ENCODE results near the gene SSX2IP.

SSX2IP gene

GRCh38 chr1:84721152-84721551, 30.9 kb upstream of the SSX2IP start:
- Histone ChIP-seq H3K4me2 (peak overlapping the region; percentile 35), H2AFZ (ENCODE audit: low read depth) (no peak overlapping the region), H3K4me3 (IDR thresholded peaks at IDR 0.05; ENCODE audit: insufficient read depth, low read depth, low read length) (no peak overlapping the region), H3K27ac (peak overlapping the region; percentile 77), H4K20me1 (ENCODE audit: insufficient read depth) (no peaks in the 10 kb centered on the region), H3K9ac (no peak overlapping the region; the same call in 1 of the 2 replicates), H3K79me2 (ENCODE audit: insufficient read depth, low read depth) (no peaks in the 10 kb centered on the region), H3K4me1 (ENCODE audit: low read depth, poor library complexity, severe bottlenecking) (peaks cover 46% of the 10 kb centered on the region), H3K27me3 (ENCODE audit: insufficient read depth, low read depth) (no peaks in the 10 kb centered on the region), H3K36me3 (ENCODE audit: insufficient read depth) (no peaks in the 10 kb centered on the region)
- TF ChIP-seq, protein P1, sequence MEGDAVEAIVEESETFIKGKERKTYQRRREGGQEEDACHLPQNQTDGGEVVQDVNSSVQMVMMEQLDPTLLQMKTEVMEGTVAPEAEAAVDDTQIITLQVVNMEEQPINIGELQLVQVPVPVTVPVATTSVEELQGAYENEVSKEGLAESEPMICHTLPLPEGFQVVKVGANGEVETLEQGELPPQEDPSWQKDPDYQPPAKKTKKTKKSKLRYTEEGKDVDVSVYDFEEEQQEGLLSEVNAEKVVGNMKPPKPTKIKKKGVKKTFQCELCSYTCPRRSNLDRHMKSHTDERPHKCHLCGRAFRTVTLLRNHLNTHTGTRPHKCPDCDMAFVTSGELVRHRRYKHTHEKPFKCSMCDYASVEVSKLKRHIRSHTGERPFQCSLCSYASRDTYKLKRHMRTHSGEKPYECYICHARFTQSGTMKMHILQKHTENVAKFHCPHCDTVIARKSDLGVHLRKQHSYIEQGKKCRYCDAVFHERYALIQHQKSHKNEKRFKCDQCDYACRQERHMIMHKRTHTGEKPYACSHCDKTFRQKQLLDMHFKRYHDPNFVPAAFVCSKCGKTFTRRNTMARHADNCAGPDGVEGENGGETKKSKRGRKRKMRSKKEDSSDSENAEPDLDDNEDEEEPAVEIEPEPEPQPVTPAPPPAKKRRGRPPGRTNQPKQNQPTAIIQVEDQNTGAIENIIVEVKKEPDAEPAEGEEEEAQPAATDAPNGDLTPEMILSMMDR (conservative IDR thresholded peaks at IDR 0.05; ENCODE audit: low read depth, low read length): no peak

DNA sequence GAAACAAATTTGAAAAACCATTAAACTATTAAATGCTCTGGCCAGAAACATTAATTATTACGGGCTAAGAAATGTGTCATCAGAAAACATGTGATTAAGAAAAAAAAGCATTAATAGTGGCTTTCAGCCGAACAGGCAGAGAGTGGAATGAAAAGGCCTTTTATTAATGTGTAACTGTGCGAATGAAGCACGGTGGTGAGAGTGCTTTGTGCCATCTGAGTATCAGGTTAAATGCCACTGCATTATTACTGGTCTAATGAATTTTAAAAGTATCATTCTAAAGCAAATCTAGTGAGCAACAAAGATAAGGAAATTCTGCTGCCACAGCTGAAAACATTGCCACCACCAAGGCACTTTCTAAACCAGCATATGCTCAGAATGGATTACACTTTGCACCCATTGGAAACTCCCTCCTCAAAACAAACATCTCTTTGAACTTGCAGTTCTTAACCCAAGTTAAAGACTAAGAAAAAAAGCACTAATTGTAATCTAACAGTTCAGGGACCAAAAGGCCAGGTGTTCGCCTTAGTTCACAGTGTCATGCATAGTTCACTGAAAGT, 30.0 kb upstream of the SSX2IP start:
- Histone ChIP-seq H3K79me2 (ENCODE audit: insufficient read depth, low read depth) (no peaks in the 10 kb centered on the region), H3K4me3 (IDR thresholded peaks at IDR 0.05; ENCODE audit: insufficient read depth, low read depth, low read length) (no peak overlapping the region), H3K4me2 (peak overlapping the region; percentile 35), H3K4me1 (ENCODE audit: low read depth, poor library complexity, severe bottlenecking) (peaks cover 54% of the 10 kb centered on the region), H3K36me3 (ENCODE audit: insufficient read depth) (no peaks in the 10 kb centered on the region), H2AFZ (ENCODE audit: low read depth) (0 out of 2 replicates have a peak overlapping the region, but pooled peaks have one; percentile 14), H3K9ac (peak overlapping the region; percentile 22; the same call in 1 of the 2 replicates), H3K27me3 (ENCODE audit: insufficient read depth, low read depth) (no peaks in the 10 kb centered on the region), H4K20me1 (ENCODE audit: insufficient read depth) (no peaks in the 10 kb centered on the region), H3K27ac (peak overlapping the region; percentile 77)
- TF ChIP-seq, protein P1 (conservative IDR thresholded peaks at IDR 0.05; ENCODE audit: low read depth, low read length): no peak

- Histone ChIP-seq H3K4me1 (ENCODE audit: low read depth, poor library complexity, severe bottlenecking) (peaks cover 60% of the 10 kb centered on the region), H3K9ac (peak overlapping the region; percentile 22; the same call in 1 of the 2 replicates), H3K36me3 (ENCODE audit: insufficient read depth) (no peaks in the 10 kb centered on the region), H3K79me2 (ENCODE audit: insufficient read depth, low read depth) (no peaks in the 10 kb centered on the region), H3K27ac (peak overlapping the region; percentile 77), H3K4me2 (peak overlapping the region; percentile 35), H2AFZ (ENCODE audit: low read depth) (peak overlapping the region; percentile 14; the same call in 1 of the 2 replicates), H3K27me3 (ENCODE audit: insufficient read depth, low read depth) (no peaks in the 10 kb centered on the region), H3K4me3 (IDR thresholded peaks at IDR 0.05; ENCODE audit: insufficient read depth, low read depth, low read length) (no peak overlapping the region), H4K20me1 (ENCODE audit: insufficient read depth) (no peaks in the 10 kb centered on the region)
- TF ChIP-seq, protein P1 (conservative IDR thresholded peaks at IDR 0.05; ENCODE audit: low read depth, low read length): no peak
Observed at GRCh38 chr1:84719543-84720217, 29.4 kb upstream of the SSX2IP start.

DNA sequence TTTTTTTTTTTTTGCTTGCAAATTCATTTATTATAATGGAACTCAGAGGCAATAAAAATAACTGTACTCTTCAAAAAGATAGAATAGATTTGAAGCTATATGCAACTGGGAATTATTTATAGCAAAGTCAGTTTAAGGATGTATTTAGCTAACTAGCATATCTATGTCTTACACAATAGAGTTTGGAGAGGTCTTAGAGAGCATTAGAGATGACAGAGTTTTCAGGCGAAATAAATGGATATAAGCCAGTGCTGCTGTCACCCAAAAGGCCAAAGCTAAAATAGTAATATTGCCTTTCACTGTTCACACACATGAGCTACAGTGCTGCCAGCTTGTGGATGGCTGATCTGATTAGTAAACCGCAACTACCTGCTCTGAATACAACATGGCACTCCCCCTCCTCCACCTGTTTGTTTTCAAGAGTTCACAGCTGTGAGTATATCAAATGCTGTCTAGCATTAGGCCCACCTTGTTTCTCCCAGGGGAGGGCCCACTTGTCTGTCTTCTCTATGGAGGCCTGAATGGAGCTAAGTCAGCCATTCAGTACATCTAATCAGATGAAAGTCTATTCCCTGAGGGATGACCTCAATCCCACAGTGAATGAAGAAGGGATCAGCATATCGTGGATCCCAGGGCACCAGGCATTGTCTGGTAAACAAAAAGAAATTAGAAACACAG, 25.2 kb upstream of the SSX2IP start:
- Histone ChIP-seq H3K4me2 (peak overlapping the region; percentile 29; the same call in 1 of the 2 replicates), H3K27ac (no peak overlapping the region), H3K79me2 (ENCODE audit: insufficient read depth, low read depth) (no peaks in the 10 kb centered on the region), H3K4me3 (IDR thresholded peaks at IDR 0.05; ENCODE audit: insufficient read depth, low read depth, low read length) (no peak overlapping the region), H4K20me1 (ENCODE audit: insufficient read depth) (no peaks in the 10 kb centered on the region), H3K27me3 (ENCODE audit: insufficient read depth, low read depth) (no peaks in the 10 kb centered on the region), H2AFZ (ENCODE audit: low read depth) (no peak overlapping the region), H3K36me3 (ENCODE audit: insufficient read depth) (no peaks in the 10 kb centered on the region), H3K9ac (no peak overlapping the region), H3K4me1 (ENCODE audit: low read depth, poor library complexity, severe bottlenecking) (peaks cover 36% of the 10 kb centered on the region)
- TF ChIP-seq, protein P1 (conservative IDR thresholded peaks at IDR 0.05; ENCODE audit: low read depth, low read length): no peak

Data from KMS-11 (cell line).